Medulla oblongata (tissue), 1 donor: ENCODE results near the gene COL25A1.
"Not testable (repeated sequence)": the region's sequence is repeated elsewhere in the genome, so short reads cannot be mapped to it uniquely, and the experiment has no call there.

ENCODE experiments used
- DNase-seq: peaks from one replicate; pipeline ENCODE4 v3.0.0-alpha.2; 2015; ENCODE audit errors: extremely low spot score

Gene COL25A1

GRCh38 chr4:108917255-108917654 is 385.2 kb downstream of the COL25A1 start:
- DNase-seq: no peak

GRCh38 chr4:108916638-108917037 is 385.8 kb downstream of the COL25A1 start:
- no peak for DNase-seq

GRCh38 chr4:108906866-108907367 is 395.5 kb downstream of the COL25A1 start:
- no peak for DNase-seq

DNA sequence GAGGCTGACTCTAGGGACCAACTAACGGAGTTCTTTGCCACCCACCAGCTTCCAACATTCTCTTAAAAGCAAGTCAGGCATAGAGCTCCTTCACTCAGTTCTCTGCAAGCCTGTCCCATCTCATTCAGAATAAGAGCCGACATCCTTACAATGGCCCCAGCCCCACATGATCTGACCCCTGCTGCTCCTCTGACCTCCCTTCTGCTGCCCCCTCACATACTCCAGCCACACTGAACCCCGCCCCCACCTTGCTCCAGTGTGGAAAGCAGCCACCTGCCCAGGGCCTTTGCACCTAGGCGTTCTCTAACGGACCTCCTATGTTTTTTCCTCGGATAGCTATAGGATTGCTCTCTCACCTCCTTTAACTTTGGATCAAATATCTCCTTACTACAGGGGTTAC is 396.5 kb downstream of the COL25A1 start:
- DNase-seq: no peak

- no peak for DNase-seq
Measured at GRCh38 chr4:108903464-108904221, 398.8 kb downstream of the COL25A1 start.

DNA sequence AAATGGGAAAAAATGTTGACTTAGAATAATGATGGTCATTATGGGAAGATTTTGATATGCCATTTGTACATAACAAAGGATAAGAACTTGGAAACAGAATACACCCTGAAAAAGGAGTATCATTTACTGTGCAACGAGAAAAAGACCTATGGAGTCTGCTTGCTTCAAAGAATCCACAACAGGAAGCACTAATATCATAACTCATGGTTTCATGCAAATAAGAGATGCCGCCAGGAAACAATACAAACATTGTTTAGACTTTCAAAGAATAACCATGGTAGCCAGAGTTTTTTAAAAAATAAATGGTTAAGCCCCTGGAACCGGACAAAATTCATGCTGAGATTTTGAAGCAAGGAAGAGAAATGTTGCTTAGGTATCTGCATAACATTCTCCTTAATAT is 399.7 kb downstream of the COL25A1 start:
- no peak for DNase-seq

- no peak for DNase-seq
Measured at GRCh38 chr4:108901291-108901690, 401.2 kb downstream of the COL25A1 start.

GRCh38 chr4:108900018-108900580 is 402.4 kb downstream of the COL25A1 start:
- DNase-seq: no peak

GRCh38 chr4:108893468-108893867 is 409.0 kb downstream of the COL25A1 start:
- DNase-seq: no peak

DNA sequence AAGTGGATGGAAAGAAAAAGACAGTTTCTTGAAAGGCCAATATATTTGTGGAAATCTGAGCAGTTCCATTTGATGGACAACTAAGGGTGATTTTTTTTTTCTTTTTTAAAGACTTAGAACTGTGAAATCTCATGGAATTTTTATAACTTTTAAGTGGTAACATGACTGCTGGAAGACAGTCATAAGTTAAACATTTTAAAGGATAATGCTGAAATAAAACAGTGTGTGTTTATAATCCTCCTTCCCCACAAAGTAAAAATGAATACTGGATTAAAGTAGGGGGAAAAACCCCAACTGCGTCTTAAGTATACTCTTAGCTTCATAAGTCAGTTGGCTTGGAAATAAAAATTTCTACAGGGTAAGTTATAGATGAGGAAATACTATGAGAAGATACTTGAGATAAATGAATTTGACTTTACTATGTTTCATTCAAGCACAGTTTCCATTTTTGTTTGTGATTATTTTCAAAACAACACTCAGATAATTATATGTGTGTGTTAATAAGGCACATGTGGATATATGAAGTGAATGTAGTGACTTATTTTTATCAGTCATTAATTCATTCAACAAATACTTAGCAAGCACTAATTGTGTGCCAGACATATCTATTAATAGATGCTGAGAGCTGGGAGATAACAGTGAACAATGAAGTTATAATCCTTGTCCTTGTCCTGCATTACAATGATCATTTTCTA is 410.4 kb downstream of the COL25A1 start:
- DNase-seq: no peak

DNA sequence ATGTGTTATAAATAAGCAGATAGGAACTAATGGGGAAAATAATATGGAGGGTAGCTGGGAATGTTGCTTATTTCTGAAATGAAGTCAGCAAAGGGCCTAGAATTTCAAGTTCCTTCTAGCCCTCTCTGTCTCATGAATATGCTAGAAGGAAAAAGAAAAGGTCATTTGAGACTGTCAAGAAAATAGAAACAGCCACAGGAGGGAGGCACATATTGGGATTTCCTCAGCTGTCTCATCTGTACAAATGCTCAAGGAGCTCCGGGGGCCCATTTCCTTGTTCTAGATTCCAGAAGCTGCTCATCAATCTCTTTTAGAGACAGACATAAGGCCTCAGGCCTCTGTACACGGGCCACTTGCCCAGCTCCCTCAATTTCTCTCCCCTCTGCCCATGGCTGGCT is 412.0 kb downstream of the COL25A1 start:
- no peak for DNase-seq

- DNase-seq: no peak
Measured at GRCh38 chr4:108889696-108890483, 412.6 kb downstream of the COL25A1 start.

DNA sequence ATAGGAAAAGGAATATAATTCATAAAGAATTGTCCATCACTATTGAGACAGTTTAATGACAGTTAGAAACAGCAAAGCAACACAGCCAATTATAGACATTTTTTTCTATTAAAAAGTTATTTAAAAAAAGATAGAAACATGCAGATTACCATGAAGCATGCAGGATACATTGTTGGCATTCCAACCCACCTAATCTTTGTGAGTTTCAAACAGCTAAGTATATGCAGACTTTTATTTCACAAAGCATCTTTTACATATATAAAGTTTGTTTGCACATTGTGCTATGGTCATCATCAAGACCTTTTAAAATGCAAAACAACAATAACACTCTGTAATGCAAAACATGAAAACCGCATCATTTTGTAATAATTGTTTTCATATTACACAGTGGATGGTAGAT is 413.7 kb downstream of the COL25A1 start:
- no peak for DNase-seq

- no peak for DNase-seq
Measured at GRCh38 chr4:108887034-108887433, 415.4 kb downstream of the COL25A1 start.

DNA sequence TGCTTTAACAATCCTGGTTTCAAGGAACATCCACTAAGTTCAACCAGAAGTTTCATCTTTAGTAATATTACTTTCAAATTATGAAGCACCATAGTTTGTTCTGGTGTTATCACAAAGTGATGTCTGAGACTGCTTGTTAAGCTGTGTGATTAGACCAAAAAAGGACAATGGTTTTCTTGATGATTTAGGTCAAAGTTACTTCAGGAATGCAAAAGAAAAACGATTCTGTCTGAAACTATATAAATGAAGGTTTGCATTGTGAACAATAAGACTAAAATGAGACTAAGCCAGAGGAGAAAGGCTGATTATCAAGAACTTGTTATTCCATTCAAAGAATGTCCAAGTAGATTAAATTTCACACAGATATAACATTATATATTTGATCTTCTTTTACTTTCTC is 417.2 kb downstream of the COL25A1 start:
- no peak for DNase-seq

DNA sequence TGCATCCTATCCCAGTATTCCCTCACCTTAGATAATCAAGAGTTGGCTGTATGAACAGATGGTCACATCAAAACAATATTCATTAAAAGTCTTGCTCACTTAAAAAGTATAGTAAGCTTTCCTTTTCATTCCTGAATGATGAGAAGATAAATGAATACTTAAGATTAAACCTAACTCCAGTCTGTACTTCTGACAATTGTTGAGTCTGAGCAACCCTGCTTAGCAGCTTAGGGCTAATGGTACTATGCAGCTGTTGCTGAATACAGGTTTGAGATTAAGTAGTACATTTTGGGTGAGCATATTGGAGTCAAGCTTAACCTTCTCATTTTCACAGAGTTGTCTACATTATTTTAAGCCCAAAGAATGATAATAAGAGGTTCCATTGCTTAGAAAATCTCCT is 417.9 kb downstream of the COL25A1 start:
- no peak for DNase-seq

DNA sequence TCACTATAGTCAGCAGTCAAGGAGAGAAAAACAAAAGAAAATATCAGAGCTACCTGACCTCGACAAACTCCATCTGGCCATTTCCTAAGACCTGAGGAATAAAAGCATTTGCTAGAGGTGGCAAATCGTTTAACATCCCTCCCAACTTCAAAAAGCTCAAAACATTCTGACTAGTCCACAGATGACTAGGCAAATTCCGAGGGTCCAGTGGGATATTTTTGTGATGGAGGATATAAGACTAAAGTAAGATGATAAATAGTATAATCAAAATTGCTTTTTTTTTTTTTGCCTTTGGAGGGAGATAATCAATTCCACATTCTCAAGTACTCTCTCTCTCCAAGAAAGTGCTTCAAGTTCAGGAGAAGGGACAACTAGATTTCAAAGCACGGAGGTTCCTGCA is 420.5 kb downstream of the COL25A1 start:
- no peak for DNase-seq

- DNase-seq: no peak
Measured at GRCh38 chr4:108881190-108881589, 421.3 kb downstream of the COL25A1 start.

DNA sequence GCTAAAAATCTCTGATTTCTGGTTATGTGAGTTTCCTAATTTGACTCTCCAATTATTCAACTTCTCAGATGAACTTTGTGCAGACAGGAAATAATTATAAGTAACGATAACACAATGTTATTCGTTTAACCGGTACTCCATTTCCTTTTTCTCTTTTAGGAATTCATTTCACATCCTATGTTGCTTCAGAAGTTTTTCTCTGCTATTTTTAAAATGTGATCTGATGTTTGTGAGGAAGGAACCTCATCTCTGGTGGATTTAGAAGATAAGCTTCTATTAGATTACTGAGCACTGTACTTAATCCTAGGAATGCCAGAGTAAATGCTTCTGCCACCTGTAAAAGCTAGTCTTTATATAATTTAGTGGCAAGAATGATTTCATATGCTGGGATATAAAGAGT is 423.7 kb downstream of the COL25A1 start:
- DNase-seq: no peak

DNA sequence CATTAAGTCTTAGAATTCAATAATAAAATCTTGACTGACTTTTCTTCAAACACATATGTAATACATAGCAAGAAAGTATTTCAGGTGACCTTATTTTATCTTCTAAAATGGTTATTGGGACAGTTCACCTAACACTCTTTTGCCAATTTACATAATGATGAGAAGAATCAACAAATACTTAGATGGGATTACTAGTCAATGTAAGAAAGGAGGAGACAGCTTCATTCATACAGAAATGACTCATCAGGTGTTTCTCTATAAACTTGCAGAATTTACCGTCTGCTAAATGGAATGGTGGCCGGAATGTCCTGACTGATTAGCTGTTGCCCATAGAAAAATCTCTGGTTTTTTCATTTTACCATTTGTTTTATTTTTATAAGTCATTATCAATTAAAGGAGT is 424.6 kb downstream of the COL25A1 start:
- DNase-seq: no peak

DNA sequence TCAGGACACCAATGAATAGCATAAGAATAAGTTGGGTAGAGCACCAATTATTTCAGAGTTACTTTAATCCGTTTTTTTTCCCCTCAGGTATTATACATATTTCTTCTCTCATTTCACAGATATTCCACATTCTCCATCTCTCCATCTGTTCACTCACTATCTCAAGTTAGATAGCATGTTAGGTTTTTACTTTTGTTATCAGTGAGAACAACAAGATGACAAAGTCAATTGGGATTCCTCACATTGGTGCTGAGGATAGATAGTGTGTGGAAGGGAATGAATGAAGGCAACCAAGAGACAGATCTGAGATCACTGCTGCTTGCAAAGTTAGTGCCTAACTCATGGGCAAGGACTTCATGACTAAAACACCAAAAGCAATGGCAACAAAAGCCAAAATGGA is 427.7 kb downstream of the COL25A1 start:
- no peak for DNase-seq

DNA sequence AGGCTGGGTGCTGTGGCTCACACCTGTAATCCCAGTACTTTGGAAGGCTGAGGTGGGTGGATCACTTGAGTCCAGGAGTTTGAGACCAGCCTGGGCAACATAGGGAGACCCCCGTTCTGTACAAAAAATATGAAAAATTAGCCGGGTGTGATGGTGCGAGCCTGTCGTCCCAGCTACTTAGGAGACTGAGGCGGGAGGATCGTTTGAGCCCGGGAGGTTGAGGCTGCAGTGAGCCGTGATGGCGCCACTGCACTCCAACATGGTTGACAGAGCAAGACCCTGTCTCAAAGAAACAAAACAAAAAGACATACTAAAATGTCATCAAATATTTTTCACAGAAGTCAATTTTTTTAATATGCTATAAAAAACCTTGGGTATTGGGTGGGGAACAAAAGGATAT is 432.5 kb downstream of the COL25A1 start:
- not testable (repeated sequence) for DNase-seq
